AG04449 (cell line): ENCODE results near the gene CARD8.
"Not testable (repeated sequence)": the region's sequence is repeated elsewhere in the genome, so short reads cannot be mapped to it uniquely, and the experiment has no call there.

Experiments
- CTCF ChIA-PET: fragments of 350-600 bp; formaldehyde crosslinking; extraction: SDS; loops from one replicate; lab custom pipeline; 2021; ENCODE audit warnings: antibody characterized with exemption; lab: Yijun Ruan, JAX
- POLR2A ChIA-PET: fragments of 400-600, 350-600 bp; formaldehyde crosslinking; extraction: SDS; loops from one replicate; lab custom pipeline; 2020; ENCODE audit warnings: antibody characterized with exemption, inconsistent platforms; lab: Yijun Ruan, JAX
- DNase-seq: peaks from one replicate; pipeline ENCODE4 v3.0.0-alpha.2; 2010; ENCODE audit warnings: low read depth, low spot score
- H3K4me3 ChIP-seq: 2 replicates; pipeline ENCODE4 v1.5.1; 2011; ENCODE audit warnings: low read depth, mild to moderate bottlenecking, control low read depth, low read length
- TF ChIP-seq, protein P1 (sequence below): IDR thresholded peaks from one replicate; pipeline ENCODE4 v1.5.1; 2011; ENCODE audit warnings: mild to moderate bottlenecking, moderate library complexity, low read length, control low read depth, inconsistent platforms; ENCODE audit not compliant: insufficient read depth; ENCODE audit errors: missing control alignments

The CARD8 gene

DNA sequence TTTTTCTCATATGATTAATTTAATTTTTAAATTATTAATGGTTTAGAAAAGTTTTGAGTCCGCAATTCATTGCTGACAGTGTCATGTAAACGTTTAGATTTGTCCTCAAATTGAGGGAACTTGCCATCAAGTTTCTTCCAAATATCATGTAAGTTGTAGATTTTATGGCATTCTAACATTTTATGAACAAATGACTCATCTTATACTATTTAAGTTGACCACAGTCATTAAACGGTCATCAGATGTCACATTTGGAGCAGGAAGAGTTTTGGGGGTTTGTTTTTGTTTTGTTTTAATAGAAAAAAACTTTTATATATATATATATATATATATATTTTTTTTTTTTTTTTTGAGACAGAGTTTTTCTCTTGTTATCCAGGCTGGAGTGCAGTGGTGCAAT is 18.5 kb upstream of the CARD8 start:
- TF ChIP-seq, protein P1, sequence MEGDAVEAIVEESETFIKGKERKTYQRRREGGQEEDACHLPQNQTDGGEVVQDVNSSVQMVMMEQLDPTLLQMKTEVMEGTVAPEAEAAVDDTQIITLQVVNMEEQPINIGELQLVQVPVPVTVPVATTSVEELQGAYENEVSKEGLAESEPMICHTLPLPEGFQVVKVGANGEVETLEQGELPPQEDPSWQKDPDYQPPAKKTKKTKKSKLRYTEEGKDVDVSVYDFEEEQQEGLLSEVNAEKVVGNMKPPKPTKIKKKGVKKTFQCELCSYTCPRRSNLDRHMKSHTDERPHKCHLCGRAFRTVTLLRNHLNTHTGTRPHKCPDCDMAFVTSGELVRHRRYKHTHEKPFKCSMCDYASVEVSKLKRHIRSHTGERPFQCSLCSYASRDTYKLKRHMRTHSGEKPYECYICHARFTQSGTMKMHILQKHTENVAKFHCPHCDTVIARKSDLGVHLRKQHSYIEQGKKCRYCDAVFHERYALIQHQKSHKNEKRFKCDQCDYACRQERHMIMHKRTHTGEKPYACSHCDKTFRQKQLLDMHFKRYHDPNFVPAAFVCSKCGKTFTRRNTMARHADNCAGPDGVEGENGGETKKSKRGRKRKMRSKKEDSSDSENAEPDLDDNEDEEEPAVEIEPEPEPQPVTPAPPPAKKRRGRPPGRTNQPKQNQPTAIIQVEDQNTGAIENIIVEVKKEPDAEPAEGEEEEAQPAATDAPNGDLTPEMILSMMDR: no peak
- ChIA-PET POLR2A (no interaction called here), CTCF (interaction anchor here (1.0 to 21.9 kb wide), 7 partner anchors 13 to 311 kb away, joined by 3 to 429 read pairs (median 4); no protein-coding TSS in a partner anchor)
- no peak overlapping the region for H3K4me3 ChIP-seq
- no peak for DNase-seq

DNA sequence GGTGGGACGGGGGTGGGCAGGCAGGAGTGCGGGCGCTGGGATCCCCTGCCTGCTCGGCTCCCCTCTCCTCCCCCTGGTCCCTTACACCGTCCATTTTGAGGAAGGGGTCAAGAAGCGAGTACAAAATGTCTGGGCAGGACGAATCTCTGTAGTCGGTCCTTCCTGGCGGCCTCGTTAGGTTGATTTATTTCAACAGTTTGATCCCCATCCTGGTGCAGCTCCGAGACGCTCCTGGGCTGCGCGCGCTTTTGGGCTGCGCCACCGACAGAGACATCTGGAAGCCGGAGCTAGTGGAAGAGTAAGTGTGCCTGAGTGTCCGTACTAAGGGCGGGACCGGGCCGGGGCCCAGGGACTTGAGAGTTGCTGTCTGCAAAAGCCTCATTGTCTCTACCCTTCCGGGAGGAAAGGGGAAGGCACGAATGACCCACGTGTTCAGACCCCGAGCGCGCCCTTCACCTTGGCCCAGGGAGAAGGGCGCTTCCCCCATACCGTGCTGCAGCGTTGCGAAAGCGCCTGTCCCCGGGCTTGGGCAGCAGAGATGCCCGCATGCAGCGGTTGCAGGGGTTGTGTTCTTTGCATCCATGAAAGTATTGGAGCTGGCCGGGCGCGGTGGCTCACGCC is 15.9 kb upstream of the CARD8 start:
- TF ChIP-seq, protein P1: no peak
- peak overlapping the region; percentile 58 for H3K4me3 ChIP-seq
- DNase-seq: no peak
- POLR2A ChIA-PET: interaction anchor here (0.6 to 0.7 kb wide), 3 partner anchors 38 to 62 kb away, joined by 3 to 4 read pairs (median 3); no protein-coding TSS in a partner anchor
- CTCF ChIA-PET: interaction anchor here (0.6 to 21.9 kb wide), 17 partner anchors 8 to 334 kb away, joined by 3 to 429 read pairs (median 5); partner anchors contain the start of genes CARD8 and KDELR1

DNA sequence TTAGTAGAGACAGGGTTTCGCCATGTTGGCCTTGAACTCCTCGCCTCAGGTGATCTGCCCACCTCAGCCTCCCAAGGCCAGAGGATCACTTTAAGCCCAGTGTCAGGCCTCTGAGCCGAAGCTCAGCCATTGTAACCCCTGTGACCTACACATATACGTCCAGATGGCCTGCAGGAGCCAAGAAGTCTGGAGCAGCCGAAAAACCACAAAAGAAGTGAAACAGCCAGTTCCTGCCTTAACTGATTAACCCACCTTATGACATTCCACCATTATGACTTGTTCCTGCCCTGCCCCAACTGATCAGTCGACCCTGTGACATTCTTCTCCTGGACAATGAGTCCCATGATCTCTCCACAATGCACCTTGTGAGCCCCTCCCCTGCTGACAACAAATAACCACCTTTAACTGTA is 13.9 kb upstream of the CARD8 start:
- CTCF ChIA-PET: interaction anchor here (1.0 to 21.9 kb wide), 13 partner anchors 9 to 339 kb away, joined by 3 to 429 read pairs (median 7); partner anchors contain the start of gene CARD8
- DNase-seq, H3K4me3 ChIP-seq, POLR2A ChIA-PET: not testable (repeated sequence)

DNA sequence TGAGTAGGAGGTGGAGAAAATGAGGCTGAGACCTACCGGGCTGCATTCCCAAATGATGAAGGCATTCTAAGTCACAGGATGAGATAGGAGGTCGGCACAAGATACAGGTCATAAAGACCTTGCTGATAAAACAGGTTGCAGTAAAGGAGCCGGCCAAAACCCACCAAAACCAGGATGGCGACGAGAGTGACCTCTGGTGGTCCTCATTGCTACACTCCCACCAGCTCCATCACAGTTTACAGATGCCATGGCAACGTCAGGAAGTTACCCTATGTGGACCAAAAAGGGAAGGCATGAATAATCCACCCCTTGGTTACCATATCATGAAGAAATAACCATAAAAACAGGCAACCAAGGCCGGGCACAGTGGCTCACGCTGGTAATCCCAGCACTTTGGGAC is 9.6 kb upstream of the CARD8 start:
- H3K4me3 ChIP-seq, DNase-seq, POLR2A ChIA-PET: not testable (repeated sequence)
- CTCF ChIA-PET: interaction anchor here (1.4 to 21.9 kb wide), 3 partner anchors 20 to 68 kb away, joined by 4 to 429 read pairs (median 6); no protein-coding TSS in a partner anchor

DNA sequence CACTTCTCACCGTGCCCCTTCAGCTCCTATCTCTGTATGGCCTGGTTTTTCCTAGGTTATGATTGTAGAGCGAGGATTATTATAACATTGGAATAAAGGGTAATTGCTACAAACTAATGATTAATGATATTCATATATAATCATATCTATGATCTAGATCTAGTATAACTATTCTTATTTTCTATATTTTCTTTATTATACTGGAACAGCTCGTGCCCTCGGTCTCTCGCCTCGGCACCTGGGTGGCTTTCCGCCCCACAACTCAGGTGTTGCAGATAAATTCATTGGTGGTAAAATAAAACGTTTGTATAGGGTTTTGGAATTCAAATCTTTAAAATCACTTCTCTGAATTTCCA is 4.6 kb upstream of the CARD8 start:
- H3K4me3 ChIP-seq, POLR2A ChIA-PET, DNase-seq: not testable (repeated sequence)
- CTCF ChIA-PET: interaction anchor here (0.6 to 4.3 kb wide), 26 partner anchors 9 to 616 kb away, joined by 3 to 77 read pairs (median 5); partner anchors contain the start of genes PLA2G4C and ZNF114

DNA sequence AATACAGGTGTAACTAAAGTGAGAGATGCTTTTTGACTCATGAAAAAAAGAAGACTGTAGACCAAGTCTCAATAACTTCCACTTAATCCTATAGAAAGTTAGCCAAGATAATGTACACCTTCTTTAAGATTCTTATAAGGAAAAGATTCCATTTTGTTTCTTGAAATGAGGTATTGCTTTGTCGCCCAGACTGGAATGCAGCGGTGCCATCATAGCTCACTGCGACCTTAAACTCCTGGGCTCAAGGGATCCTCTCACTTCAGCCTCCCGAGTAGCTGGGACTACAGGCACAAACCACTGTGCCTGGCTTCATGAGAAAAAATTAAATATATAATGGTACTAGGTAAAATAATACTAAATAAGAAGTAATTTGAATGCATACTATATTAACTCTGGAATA is 3.3 kb upstream of the CARD8 start:
- CTCF ChIA-PET: interaction anchor here (0.9 to 4.3 kb wide), 10 partner anchors 10 to 296 kb away, joined by 3 to 77 read pairs (median 4); partner anchors contain the start of gene PLA2G4C
- DNase-seq, POLR2A ChIA-PET, H3K4me3 ChIP-seq: not testable (repeated sequence)

DNA sequence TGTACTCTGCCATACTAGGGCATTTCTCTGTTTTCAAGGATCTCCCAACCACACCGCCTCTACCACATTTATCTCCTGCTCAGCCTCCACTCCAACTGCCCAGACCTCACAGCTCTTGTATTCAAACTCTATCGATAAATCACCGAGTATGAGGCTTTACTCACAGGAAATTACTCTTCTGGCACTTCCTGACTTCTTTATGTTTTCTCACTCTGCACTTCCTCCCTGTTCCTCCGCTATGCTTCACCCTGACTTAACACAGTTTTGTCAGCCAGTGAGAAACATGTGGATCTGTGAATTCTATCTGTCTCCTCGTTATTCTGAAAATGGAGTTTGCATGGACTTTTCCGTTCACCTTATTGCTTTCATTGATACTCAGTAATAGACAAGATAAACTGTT is 2.6 kb upstream of the CARD8 start:
- ChIA-PET POLR2A (no interaction called here), CTCF (interaction anchor here (0.9 to 4.3 kb wide), 4 partner anchors 10 to 295 kb away, joined by 3 to 77 read pairs (median 10); no protein-coding TSS in a partner anchor)
- TF ChIP-seq, protein P1: no peak
- H3K4me3 ChIP-seq: no peak overlapping the region
- no peak for DNase-seq

DNA sequence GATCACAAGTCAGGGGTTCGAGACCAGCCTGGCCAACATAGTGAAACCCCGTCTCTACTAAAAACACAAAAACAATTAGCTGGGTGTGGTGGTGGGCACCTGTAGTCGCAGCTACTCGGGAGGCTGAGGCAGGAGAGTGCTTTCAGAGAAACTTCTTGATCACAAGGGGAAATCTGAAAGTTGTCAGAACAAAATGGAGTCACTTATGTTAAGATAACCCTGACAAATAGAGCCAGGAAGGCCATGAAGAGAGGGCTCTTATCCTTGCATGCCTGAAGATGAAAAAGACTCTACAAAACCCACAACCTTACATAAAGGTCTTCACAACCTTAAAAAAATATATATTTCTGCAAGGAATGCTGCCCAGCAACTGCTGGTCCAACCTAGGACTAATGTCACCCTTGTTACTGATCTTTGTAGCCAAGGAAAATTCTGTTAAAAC is 1.2 kb downstream of the CARD8 start:
- CTCF ChIA-PET: interaction anchor here (0.8 to 2.9 kb wide), 5 partner anchors 12 to 60 kb away, joined by 4 to 10 read pairs (median 5); no protein-coding TSS in a partner anchor

More for the DNA sequence above, 1.2 kb downstream of the CARD8 start:
- POLR2A ChIA-PET: no interaction called here
- DNase-seq: no peak
- H3K4me3 ChIP-seq: no peak overlapping the region
- TF ChIP-seq, protein P1: no peak
